IPS-11a (cell line): Measurements from ENCODE around the gene APBB2.
"Not testable (repeated sequence)": the region's sequence is repeated elsewhere in the genome, so short reads cannot be mapped to it uniquely, and the experiment has no call there.

Experiments
- H3K4me3 ChIP-seq: one replicate; pipeline ENCODE4 v1.5.1; 2013; ENCODE audit warnings: low read depth, low read length, control low read depth

APBB2 gene

GRCh38 chr4:41029098-41029497 is 185.2 kb downstream of the APBB2 start:
- H3K4me3 ChIP-seq, result no peak overlapping the region

- H3K4me3 ChIP-seq, result no peak overlapping the region
Measured at GRCh38 chr4:41028392-41029076, 185.8 kb downstream of the APBB2 start.

GRCh38 chr4:41026971-41027370 is 187.4 kb downstream of the APBB2 start:
- no peak overlapping the region for H3K4me3 ChIP-seq

- no peak overlapping the region for H3K4me3 ChIP-seq
Measured at GRCh38 chr4:41025824-41026223, 188.5 kb downstream of the APBB2 start.

GRCh38 chr4:41024556-41025491 is 189.5 kb downstream of the APBB2 start:
- no peak overlapping the region for H3K4me3 ChIP-seq

- H3K4me3 ChIP-seq, result no peak overlapping the region
Measured at GRCh38 chr4:41022116-41022515, 192.2 kb downstream of the APBB2 start.

GRCh38 chr4:41015016-41015675 is 199.2 kb downstream of the APBB2 start:
- no peak overlapping the region for H3K4me3 ChIP-seq

- no peak overlapping the region for H3K4me3 ChIP-seq
Measured at GRCh38 chr4:41014158-41014557, 200.2 kb downstream of the APBB2 start.

GRCh38 chr4:41013746-41014145 is 200.6 kb downstream of the APBB2 start:
- no peak overlapping the region for H3K4me3 ChIP-seq

GRCh38 chr4:41012911-41013310 is 201.4 kb downstream of the APBB2 start:
- H3K4me3 ChIP-seq, result no peak overlapping the region

GRCh38 chr4:41012293-41012692 is 202.0 kb downstream of the APBB2 start:
- no peak overlapping the region for H3K4me3 ChIP-seq

- H3K4me3 ChIP-seq, result no peak overlapping the region
Measured at GRCh38 chr4:41009411-41009810, 204.9 kb downstream of the APBB2 start.

- no peak overlapping the region for H3K4me3 ChIP-seq
Measured at GRCh38 chr4:41006141-41006540, 208.2 kb downstream of the APBB2 start.

GRCh38 chr4:41002309-41002708 is 212.0 kb downstream of the APBB2 start:
- H3K4me3 ChIP-seq, result no peak overlapping the region

GRCh38 chr4:41000356-41000755 is 214.0 kb downstream of the APBB2 start:
- H3K4me3 ChIP-seq, result no peak overlapping the region

- H3K4me3 ChIP-seq, result no peak overlapping the region
Measured at GRCh38 chr4:40998675-40999358, 215.5 kb downstream of the APBB2 start.

GRCh38 chr4:40995850-40996249 is 218.5 kb downstream of the APBB2 start:
- no peak overlapping the region for H3K4me3 ChIP-seq

GRCh38 chr4:40994321-40994720 is 220.0 kb downstream of the APBB2 start:
- not testable (repeated sequence) for H3K4me3 ChIP-seq

GRCh38 chr4:40993296-40993693 is 221.0 kb downstream of the APBB2 start:
- not testable (repeated sequence) for H3K4me3 ChIP-seq

GRCh38 chr4:40992472-40993295 is 221.7 kb downstream of the APBB2 start:
- H3K4me3 ChIP-seq, result no peak overlapping the region
